Neural progenitor cell (in vitro differentiated cells): ENCODE results near the gene CHIA.

Experiments used
- CTCF ChIP-seq: fragments of 200-600 bp; sonication (generic); IDR thresholded peaks from 2 replicates; pipeline ENCODE4 v1.5.1; 2017; ENCODE audit warnings: antibody characterized with exemption, mild to moderate bottlenecking
- EZH2 ChIP-seq: fragments of 200-600 bp; sonication (generic); IDR thresholded peaks from 2 replicates; pipeline ENCODE4 v1.6.1; 2017; ENCODE audit warnings: antibody characterized with exemption, mild to moderate bottlenecking, moderate library complexity
- EZH2phosphoT487 ChIP-seq: fragments of 200-600 bp; sonication (generic); IDR thresholded peaks from 2 replicates; pipeline ENCODE4 v1.6.1; 2017; ENCODE audit warnings: antibody characterized with exemption

- TF ChIP-seq CTCF (no peak), EZH2 (no peak), EZH2phosphoT487 (no peak)
Measured at GRCh38 chr1:111354584-111354983, 63.9 kb downstream of the CHIA start.
